GM19438 (cell line): Measurements from ENCODE around the gene CHMP1A.
"Not testable (repeated sequence)": the region's sequence is repeated elsewhere in the genome, so short reads cannot be mapped to it uniquely, and the experiment has no call there.

Experiments used
- ATAC-seq: cut with Tn5 transposase; IDR thresholded peaks from one replicate; pipeline ENCODE4 v1.9.1; 2021; ENCODE audit warnings: low read depth; ENCODE audit not compliant: unreplicated experiment

CHMP1A gene

DNA sequence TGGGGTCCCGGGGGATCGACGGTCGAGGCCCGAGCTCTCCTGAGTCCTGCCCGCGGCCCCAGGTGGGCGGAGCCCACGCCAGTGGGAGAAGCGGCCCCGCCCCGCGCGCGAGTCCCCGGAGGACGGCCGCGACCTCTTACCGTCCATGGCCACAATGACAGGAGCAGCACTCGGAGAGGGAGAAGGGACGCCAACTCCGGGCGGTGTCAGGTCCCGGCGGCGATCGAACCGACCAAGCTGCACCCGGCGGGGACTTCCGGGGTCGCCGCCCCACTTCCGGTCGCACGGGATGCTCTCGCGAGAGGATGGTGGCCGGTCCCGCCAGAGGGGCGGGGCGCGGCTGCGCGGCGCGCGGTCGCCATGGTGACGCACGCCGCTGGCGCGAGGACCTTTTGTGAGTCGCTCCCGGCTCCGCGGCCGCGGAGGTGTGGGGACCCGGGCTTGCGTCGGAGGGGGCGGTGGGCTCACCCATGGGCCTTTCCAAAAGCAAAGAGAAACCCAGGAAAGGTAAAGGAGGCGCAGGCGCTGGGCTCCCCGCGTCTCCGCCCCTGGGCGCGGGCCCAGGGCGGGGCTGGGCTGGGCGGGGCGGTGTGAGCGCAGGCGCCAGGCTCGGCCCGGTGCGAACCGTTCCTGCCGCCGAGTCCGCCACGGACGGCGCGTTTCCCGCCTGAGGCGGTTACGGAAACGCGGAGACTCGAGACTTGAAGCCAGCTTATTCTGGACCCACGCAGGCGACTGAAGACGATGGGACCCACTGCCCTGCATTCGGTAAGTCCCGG is at the start of gene CHMP1A, which contains the start of gene SPATA33:
Gene CHMP1A, minus strand, starts transcription at position 267 of the 779 bp plus-strand sequence. Its CDS starts 120 bp downstream, at position 147.
Gene SPATA33, plus strand, starts transcription at position 395 of the 779 bp plus-strand sequence. Its CDS starts 76 bp downstream, at position 471.
- ATAC-seq: peak; percentile 88

- no peak for ATAC-seq
Observed at GRCh38 chr16:89706518-89707260, 49.2 kb upstream of the CHMP1A start.

- ATAC-seq: no peak
Observed at GRCh38 chr16:89705006-89705405, 47.5 kb upstream of the CHMP1A start.

DNA sequence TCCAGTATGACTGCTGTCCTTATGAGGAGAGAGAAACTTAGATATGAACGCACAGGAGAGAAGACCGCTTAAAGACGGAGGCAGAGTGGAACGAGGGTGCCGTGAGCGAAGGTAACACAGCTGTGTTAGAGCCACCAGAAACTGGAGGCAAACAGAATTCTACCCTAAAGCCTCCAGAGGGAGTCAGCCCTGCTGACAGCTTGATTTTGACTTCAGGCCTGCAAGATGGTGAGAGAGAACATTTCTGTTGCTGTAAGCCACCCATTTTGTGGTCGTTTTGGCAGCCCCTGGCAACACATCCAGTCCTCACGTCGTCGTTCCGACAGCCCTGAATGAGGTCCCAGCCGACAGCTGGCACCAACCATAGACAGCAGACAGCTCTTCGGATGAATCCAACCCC is 46.8 kb upstream of the CHMP1A start:
- no peak for ATAC-seq

DNA sequence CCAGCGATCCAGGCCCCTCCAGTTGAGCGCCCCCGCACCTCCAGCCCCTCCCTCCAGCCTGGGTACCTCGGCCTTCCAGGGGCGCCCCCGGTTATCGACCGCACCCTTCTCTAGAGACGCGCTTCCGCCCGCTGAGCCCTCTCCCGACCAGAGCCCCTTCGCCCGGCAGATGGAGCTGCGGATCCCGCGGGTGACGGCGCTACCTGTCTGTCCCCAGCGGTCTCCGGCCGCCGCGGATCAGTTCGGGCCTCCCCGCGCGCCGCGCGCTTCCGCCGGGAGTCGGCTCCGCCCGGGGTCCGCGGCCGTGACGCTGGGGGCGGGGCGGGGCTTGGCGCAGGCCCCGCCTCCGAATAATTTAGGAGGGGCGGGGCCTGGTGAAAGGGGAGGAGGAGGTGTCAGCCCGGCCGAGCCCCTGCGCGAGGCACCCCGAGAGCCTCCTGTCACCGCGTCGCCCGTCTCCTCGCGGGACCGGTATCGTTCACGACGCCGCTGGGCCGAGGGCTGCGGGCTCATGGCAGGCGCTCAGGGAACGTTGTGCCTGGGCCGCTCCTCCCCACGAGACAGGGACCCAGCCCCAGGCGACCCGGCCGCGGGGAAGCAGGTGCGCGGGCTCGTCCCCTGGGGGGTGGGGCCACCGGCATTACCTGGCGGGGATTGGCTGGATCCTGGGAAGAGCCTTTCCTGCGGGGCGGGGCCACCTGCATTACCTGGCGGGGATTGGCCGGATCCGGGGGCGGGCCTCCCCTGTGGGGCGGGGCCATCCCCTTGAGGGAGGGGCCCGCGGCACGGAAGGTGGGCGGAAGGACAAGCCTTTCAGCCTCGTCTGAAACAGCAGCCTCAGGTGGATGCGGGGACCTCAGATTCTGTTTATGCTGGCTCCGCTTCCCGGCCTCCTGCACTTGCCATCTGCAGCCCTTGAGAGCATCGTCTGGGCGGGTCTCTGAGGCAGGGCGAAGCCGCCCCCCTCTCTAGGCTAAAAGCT is 44.2 kb upstream of the CHMP1A start, which contains the start of gene SPATA2L:
Gene SPATA2L, minus strand, starts transcription at position 281 of the 982 bp plus-strand sequence. CDS start 473 bp downstream, outside the sequence.
- peak; percentile 63 for ATAC-seq

DNA sequence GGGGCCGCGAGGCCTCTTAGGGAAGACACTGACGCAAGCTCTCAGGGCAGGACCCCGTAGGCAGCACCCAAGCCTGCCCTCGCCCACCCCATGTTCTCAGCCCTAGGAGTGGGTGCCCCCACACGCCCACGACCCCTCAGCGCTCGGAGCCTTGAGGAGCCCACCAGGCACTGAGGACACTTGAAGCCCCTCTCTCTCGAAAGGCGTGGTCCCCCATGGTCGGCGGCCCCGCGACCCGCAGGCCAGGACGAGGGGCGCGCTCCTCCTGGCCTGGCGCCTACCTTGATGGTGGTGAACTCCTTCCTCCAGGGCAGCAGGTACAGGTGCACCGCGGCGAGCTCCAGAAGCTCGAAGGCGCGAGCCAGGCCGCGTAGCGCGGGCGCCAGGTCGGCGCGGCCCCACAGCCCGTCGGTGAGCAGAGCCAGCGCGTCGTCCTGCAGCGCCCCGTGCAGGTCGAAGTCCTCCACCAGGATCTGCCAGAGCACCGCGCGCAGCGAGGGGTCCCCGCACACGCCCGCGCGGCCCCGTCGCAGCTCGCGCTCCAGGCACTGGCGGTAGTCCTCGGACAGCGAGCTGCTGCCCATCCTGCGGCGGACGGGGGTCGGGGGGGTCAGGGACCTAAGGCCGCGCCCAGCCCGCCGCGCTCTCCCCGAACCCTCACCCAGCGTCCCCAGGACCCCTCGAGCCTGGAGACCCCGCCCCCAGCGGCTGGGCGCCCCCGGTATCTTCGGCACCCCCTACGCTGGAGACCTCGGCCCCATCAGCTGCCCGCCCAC is 43.3 kb upstream of the CHMP1A start:
- ATAC-seq: peak; percentile 2

- peak; percentile 37 for ATAC-seq
Observed at GRCh38 chr16:89700100-89700648, 42.7 kb upstream of the CHMP1A start.

DNA sequence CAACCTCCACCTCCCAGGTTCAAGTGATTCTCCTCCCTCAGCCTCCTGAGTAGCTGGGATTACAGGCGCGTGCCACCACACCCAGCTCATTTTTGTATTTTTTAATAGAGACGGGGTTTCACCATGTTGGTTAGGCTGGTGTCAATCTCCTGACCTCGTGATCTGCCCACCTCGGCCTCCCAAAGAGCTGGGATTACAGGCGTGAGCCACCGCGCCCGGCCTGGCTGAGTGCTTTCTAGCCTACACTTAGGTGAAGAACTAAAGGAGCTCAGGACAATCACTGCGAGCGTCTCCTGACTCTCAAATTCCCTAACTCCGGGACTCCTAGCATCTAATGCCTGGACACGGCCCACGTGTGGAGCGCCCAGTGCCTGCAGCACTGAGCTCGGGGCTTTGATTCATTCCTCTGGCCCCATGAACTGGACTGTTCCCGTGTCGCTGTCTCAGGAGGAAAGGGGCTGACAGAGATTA is 42.2 kb upstream of the CHMP1A start:
- ATAC-seq: not testable (repeated sequence)

- not testable (repeated sequence) for ATAC-seq
Observed at GRCh38 chr16:89698717-89699116, 41.2 kb upstream of the CHMP1A start.

- ATAC-seq: no peak
Observed at GRCh38 chr16:89697616-89698331, 40.3 kb upstream of the CHMP1A start.

DNA sequence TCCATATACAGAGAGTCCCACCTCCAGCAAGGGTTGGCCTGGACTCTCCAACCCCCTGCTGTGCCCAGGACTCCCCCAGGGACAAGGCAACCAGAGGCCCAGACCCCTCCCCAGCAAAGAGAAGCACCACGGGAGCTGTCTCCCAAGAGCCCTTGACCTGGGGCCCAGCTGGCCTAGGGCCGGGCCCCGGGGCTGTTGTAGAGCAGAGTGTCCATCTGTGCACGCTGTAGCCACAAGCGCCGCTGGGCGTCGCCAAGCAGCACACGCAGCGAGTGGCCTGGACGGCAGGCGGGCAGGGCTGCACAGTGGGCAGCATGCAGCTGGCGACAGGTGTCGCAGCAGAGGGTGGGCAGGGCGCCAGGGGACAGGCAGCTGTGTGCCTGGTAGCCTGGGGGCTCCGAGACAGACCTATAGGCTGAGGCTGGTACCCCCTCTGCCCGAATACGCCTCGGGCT is 39.7 kb upstream of the CHMP1A start:
- ATAC-seq: no peak

DNA sequence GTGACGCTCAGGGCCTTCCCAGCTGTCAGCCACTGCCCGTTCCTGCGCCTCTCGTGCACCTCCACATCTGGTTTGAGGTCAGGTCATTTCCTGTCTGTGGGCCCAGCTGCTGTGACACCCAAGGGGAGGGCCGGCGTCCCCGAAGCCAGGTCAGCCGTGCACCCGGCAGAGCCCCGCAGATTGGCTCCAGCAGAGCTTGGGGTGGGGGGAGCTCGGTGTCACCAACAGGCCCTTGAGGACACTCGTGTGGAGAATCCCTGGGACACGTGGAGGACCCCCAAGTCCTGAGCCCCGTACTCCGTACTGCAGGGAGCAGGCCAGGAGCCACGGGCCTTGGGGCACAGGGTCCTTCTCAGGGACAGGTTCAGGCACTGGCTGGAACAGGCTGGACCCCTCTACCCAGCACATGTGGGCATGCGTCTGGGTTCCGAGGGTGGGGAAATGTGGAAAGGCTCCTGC is 39.2 kb upstream of the CHMP1A start:
- no peak for ATAC-seq

GRCh38 chr16:89695875-89696669 is 38.6 kb upstream of the CHMP1A start:
- no peak for ATAC-seq

DNA sequence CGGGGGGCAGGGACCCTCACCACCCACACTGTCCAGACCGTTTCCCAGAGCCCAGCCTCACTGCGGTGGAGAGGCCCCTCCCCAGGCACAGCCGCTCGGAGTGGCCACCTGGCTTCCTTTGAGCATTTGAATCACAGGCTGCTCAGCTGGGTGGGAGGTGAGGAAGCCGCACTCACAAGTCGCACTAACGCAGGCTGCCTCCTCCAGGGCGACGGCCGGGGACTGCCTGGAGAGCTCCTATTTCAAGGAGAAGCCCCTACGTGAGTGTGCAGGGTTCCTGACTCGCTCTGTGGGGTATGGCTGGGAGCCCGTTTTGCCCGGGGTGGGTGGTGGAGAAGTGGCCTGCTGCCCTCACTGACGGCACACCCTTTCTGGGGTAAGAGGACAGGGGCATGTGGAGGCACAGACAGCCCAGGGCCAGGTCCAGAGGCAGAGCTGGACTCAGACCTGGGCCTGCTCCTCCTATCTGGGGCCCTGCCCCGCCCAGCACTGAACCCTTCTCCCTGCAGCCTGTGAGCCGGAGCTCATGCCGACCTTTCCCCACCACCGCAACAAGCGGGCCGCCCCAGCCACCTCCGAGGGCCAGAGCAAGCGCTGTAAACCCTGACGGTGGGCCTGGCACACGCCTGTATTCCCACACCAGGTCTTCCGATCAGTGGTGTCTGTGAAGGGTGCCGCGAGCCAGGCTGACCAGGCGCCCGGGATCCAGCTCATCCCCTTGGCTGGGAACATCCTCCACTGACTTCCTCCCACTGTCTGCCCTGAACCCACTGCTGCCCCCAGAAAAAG is 37.8 kb upstream of the CHMP1A start:
- no peak for ATAC-seq

- ATAC-seq: not testable (repeated sequence)
Observed at GRCh38 chr16:89694784-89695085, 37.2 kb upstream of the CHMP1A start.

DNA sequence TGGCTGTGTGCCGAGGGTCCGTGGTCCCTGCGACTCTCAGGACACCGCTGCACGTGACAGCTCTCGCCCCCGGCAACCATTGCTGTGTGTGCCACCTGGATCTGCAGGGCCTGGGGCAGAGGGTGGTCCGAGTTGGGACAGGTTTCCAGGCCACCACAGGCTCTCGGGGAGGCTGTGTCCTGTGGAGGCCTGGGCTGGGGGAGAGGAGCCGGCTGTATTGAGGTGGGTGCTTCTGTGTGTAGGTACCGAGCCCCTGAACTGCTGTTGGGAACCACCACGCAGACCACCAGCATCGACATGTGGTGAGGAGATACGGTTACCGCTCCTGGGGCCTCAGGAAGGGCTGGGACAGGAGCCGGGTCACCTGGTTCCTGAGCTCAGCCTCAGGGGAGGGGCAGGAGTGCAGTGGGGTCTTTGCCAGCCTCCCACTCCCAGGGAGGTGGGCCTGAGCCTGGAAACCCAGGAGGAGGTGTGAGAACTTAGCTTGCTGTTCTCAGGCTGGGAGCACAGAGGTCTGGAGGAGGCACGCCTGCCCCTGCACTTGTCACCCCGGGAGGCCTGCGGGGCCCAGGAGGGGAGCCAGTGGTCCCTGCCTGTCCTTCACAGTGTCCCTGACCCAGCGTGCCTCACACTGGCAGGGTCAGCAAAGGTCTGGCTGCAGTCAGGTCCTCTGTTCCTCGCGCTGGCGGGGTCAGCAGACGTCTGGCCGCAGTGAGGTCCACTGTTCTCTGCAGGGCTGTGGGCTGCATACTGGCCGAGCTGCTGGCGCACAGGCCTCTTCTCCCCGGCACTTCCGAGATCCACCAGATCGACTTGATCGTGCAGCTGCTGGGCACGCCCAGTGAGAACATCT is 36.6 kb upstream of the CHMP1A start:
- no peak for ATAC-seq
